IMR-90 (cell line): ENCODE results near the gene SDC1. TPM values are rescaled to one million over a fixed set of nuclear protein-coding genes. Genes with fewer than 3 reads are reported as not detected.

Source experiments
- ATAC-seq: fragments of 200-7000 bp; cut with Tn5 transposase; 2 replicates; pipeline ENCODE4 v1.9.1; 2020; ENCODE audit warnings: low read depth, mild to moderate bottlenecking, moderate library complexity
- BruUV-seq: library from RNA; stranded (reverse); fragments of 400-500 nt; replicated peaks from 2 replicates; lab custom pipeline; 2021; lab: Mats Ljungman, UMichigan
- CTCF ChIA-PET: fragments of 300-600 bp; formaldehyde crosslinking; extraction: SDS; loops from one replicate; lab custom pipeline; 2021; ENCODE audit warnings: antibody characterized with exemption; lab: Yijun Ruan, JAX
- POLR2A ChIA-PET: fragments of 300-600 bp; sonication (Branson Sonifier 250); formaldehyde crosslinking; loops from one replicate; lab custom pipeline; 2022; ENCODE audit warnings: antibody characterized with exemption; ENCODE audit not compliant: unreplicated experiment; lab: Charles Lee
- DNase-seq: peaks from one replicate; pipeline ENCODE4 v3.0.0; 2013
- H2AFZ ChIP-seq: replicated peaks from 2 replicates; pipeline ENCODE3; 2013; ENCODE audit warnings: low read length, mild to moderate bottlenecking; ENCODE audit not compliant: poor library complexity
- H2AK5ac ChIP-seq: 2 replicates; pipeline ENCODE4 v1.6.1; 2013; ENCODE audit warnings: low read depth, low read length, inconsistent platforms
- H2AK9ac ChIP-seq: replicated peaks from 2 replicates; pipeline ENCODE3; 2013; ENCODE audit warnings: mild to moderate bottlenecking, low read depth, low read length, moderate library complexity; ENCODE audit not compliant: poor library complexity
- H2BK120ac ChIP-seq: 2 replicates; pipeline ENCODE4 v1.6.1; 2013; ENCODE audit warnings: low read depth, low read length, inconsistent platforms
- H2BK15ac ChIP-seq: 3 replicates; pipeline ENCODE4 v1.6.1; 2013; ENCODE audit warnings: low read depth, low read length, inconsistent platforms
- H2BK20ac ChIP-seq: 2 replicates; pipeline ENCODE4 v1.6.1; 2013; ENCODE audit warnings: low read depth, mild to moderate bottlenecking, inconsistent platforms, low read length, moderate library complexity
- H2BK5ac ChIP-seq: 2 replicates; pipeline ENCODE4 v1.6.1; 2013; ENCODE audit warnings: mild to moderate bottlenecking, low read depth, low read length, inconsistent platforms; ENCODE audit not compliant: poor library complexity, severe bottlenecking
- H3K14ac ChIP-seq: replicated peaks from 2 replicates; pipeline ENCODE4 v1.6.1; 2013; ENCODE audit warnings: low read depth, low read length, inconsistent platforms
- H3K18ac ChIP-seq: 2 replicates; pipeline ENCODE4 v1.6.1; 2013; ENCODE audit warnings: low read depth, low read length, control low read depth
- H3K23ac ChIP-seq: 2 replicates; pipeline ENCODE4 v1.6.1; 2013; ENCODE audit warnings: low read depth, low read length, inconsistent platforms
- H3K27ac ChIP-seq: 2 replicates; pipeline ENCODE4 v1.5.1; 2013; ENCODE audit warnings: mild to moderate bottlenecking, control low read depth, low read length; ENCODE audit not compliant: insufficient read depth
- H3K27me3 ChIP-seq: 2 replicates; pipeline ENCODE4 v1.6.1; 2013; ENCODE audit warnings: low read length; ENCODE audit not compliant: control insufficient read depth, insufficient read depth
- H3K36me3 ChIP-seq: 2 replicates; pipeline ENCODE4 v1.6.1; 2013; ENCODE audit warnings: low read length, mixed read lengths; ENCODE audit not compliant: control insufficient read depth, insufficient read depth
- H3K4ac ChIP-seq: 2 replicates; pipeline ENCODE4 v1.6.1; 2013; ENCODE audit warnings: low read depth, low read length, inconsistent platforms
- H3K4me1 ChIP-seq: 2 replicates; pipeline ENCODE4 v1.6.1; 2013; ENCODE audit warnings: low read length, mixed read lengths; ENCODE audit not compliant: control insufficient read depth, insufficient read depth
- H3K4me2 ChIP-seq: 2 replicates; pipeline ENCODE4 v1.6.1; 2013; ENCODE audit warnings: low read depth, mild to moderate bottlenecking, control low read depth, low read length, moderate library complexity
- H3K4me3 ChIP-seq: 2 replicates; pipeline ENCODE4 v1.5.1; 2013; ENCODE audit warnings: low read depth, mild to moderate bottlenecking, control low read depth, low read length, moderate library complexity; ENCODE audit not compliant: insufficient read depth
- H3K56ac ChIP-seq: 2 replicates; pipeline ENCODE4 v1.6.1; 2013; ENCODE audit warnings: low read length, inconsistent platforms; ENCODE audit not compliant: insufficient read depth; ENCODE audit errors: extremely low read depth
- H3K79me1 ChIP-seq, 2 experiments: 2 replicates each; pipeline ENCODE4 v1.6.1; 2013; ENCODE audit warnings: low read length in 2 of 2, inconsistent platforms in 1 of 2, low read depth in 1 of 2
- H3K9ac ChIP-seq: 2 replicates; pipeline ENCODE4 v1.6.1; 2013; ENCODE audit warnings: low read depth, low read length, control low read depth
- H3K9me1 ChIP-seq: 2 replicates; pipeline ENCODE4 v1.6.1; 2013; ENCODE audit warnings: low read length, inconsistent platforms; ENCODE audit not compliant: insufficient read depth
- H3K9me3 ChIP-seq: 2 replicates; pipeline ENCODE4 v1.6.1; 2013; ENCODE audit warnings: low read length; ENCODE audit not compliant: control insufficient read depth, insufficient read depth
- H4K20me1 ChIP-seq: 2 replicates; pipeline ENCODE4 v1.6.1; 2013; ENCODE audit warnings: low read length, inconsistent platforms; ENCODE audit not compliant: insufficient read depth
- H4K5ac ChIP-seq: 2 replicates; pipeline ENCODE4 v1.6.1; 2013; ENCODE audit warnings: mild to moderate bottlenecking, low read depth, low read length, control low read depth
- H4K8ac ChIP-seq, 2 experiments: 2 replicates each; pipeline ENCODE4 v1.6.1; 2013; ENCODE audit warnings: low read depth in 2 of 2, low read length in 2 of 2, control low read depth in 1 of 2, inconsistent platforms in 1 of 2
- H4K91ac ChIP-seq: 2 replicates; pipeline ENCODE4 v1.6.1; 2013; ENCODE audit warnings: low read depth, low read length, inconsistent platforms; ENCODE audit not compliant: insufficient read depth
- BHLHE40 ChIP-seq: fragments of 150-350 bp; IDR thresholded peaks from 2 replicates; pipeline ENCODE4 v1.6.1; 2016; ENCODE audit warnings: mild to moderate bottlenecking, low read depth, low read length
- CEBPB ChIP-seq: IDR thresholded peaks from 2 replicates; pipeline ENCODE4 v1.6.1; 2012; ENCODE audit warnings: low read depth, low read length, improper control_type of control experiment
- CHD1 ChIP-seq: IDR thresholded peaks from 2 replicates; pipeline ENCODE4 v1.6.1; 2012; ENCODE audit warnings: low read depth, low read length, improper control_type of control experiment
- CTCF ChIP-seq: conservative IDR thresholded peaks from 2 replicates; pipeline ENCODE4 v1.5.1; 2012; ENCODE audit warnings: mild to moderate bottlenecking, low read depth, low read length, improper control_type of control experiment
- ELK1 ChIP-seq: fragments of 150-350 bp; IDR thresholded peaks from 2 replicates; pipeline ENCODE4 v1.6.1; 2016; ENCODE audit warnings: low read depth, mild to moderate bottlenecking, low read length, moderate library complexity, borderline replicate concordance
- FOS ChIP-seq: fragments of 150-350 bp; IDR thresholded peaks from 2 replicates; pipeline ENCODE4 v1.6.1; 2016; ENCODE audit warnings: low read depth, low read length
- MAFK ChIP-seq: IDR thresholded peaks from 2 replicates; pipeline ENCODE4 v1.6.1; 2012; ENCODE audit warnings: low read depth, low read length, improper control_type of control experiment
- MAZ ChIP-seq: IDR thresholded peaks from 2 replicates; pipeline ENCODE4 v1.6.1; 2012; ENCODE audit warnings: low read depth, mild to moderate bottlenecking, low read length, improper control_type of control experiment, moderate library complexity, borderline replicate concordance
- MXI1 ChIP-seq: IDR thresholded peaks from 2 replicates; pipeline ENCODE4 v1.6.1; 2012; ENCODE audit warnings: low read depth, mild to moderate bottlenecking, low read length, moderate library complexity, borderline replicate concordance
- NFE2L2 ChIP-seq: fragments of 150-350 bp; IDR thresholded peaks from 2 replicates; pipeline ENCODE4 v1.6.1; 2016; ENCODE audit warnings: low read depth, mild to moderate bottlenecking, low read length
- POLR2A ChIP-seq: IDR thresholded peaks from 2 replicates; pipeline ENCODE4 v1.6.1; 2012; ENCODE audit warnings: mild to moderate bottlenecking, low read depth, low read length
- RAD21 ChIP-seq: IDR thresholded peaks from 2 replicates; pipeline ENCODE4 v1.6.1; 2012; ENCODE audit warnings: low read length, improper control_type of control experiment
- RCOR1 ChIP-seq: IDR thresholded peaks from 2 replicates; pipeline ENCODE4 v1.6.1; 2012; ENCODE audit warnings: mild to moderate bottlenecking, low read length, improper control_type of control experiment; ENCODE audit not compliant: insufficient replicate concordance
- RFX5 ChIP-seq: IDR thresholded peaks from 2 replicates; pipeline ENCODE4 v1.8.0; 2012; ENCODE audit warnings: low read depth, mild to moderate bottlenecking, low read length, moderate library complexity
- SMC3 ChIP-seq: fragments of 150-350 bp; IDR thresholded peaks from 2 replicates; pipeline ENCODE4 v1.6.1; 2016; ENCODE audit warnings: low read depth, mild to moderate bottlenecking, antibody characterized with exemption, low read length, moderate library complexity
- USF2 ChIP-seq: fragments of 150-350 bp; IDR thresholded peaks from 2 replicates; pipeline ENCODE4 v1.6.1; 2017; ENCODE audit warnings: mild to moderate bottlenecking, antibody characterized with exemption, low read length, low read depth
- WGBS, 2 experiments: methylation state at CpG; one replicate each; pipeline versions ENCODE4 v1.1.5 to v1.1.7; 2013; ENCODE audit warnings: missing lambda C conversion rate in 2 of 2; ENCODE audit not compliant: insufficient read length in 1 of 2; ENCODE audit errors: extremely low coverage in 2 of 2; 5-methylcytosine and 5-hydroxymethylcytosine counted together
- dilution Hi-C: fragments of 300-500 bp; cut with HindIII; formaldehyde crosslinking; loops from one replicate; pipeline ENCODE4 v1.14.3; 2018; ENCODE audit warnings: low sequenced_read_pairs; ENCODE audit not compliant: unreplicated experiment
- in situ Hi-C: fragments of 300-500 bp; cut with MboI; formaldehyde crosslinking; loops from 3 replicates; pipeline ENCODE4 v1.14.3; 2019; ENCODE audit warnings: low sequenced_read_pairs, inconsistent platforms, mixed read lengths
- intact Hi-C: fragments of 100-400 bp; cut with micrococcal nuclease; formaldehyde crosslinking; loops from 2 replicates; pipeline ENCODE4 v1.10.0; 2022
- polyA plus RNA-seq, 3 experiments: library from polyadenylated mRNA; depleted of rRNA; stranded (reverse); fragments of >200 nt; gene quantifications; 2 replicates each; pipeline ENCODE4 v1.2.3, GENCODE V29; 2012; ENCODE audit warnings: low replicate concordance in 1 of 3
- total RNA-seq: library from RNA; depleted of rRNA; stranded (reverse); fragments of >200 nt; gene quantifications from 2 replicates; pipeline ENCODE4 v1.2.3, GENCODE V29; 2012

SDC1 gene
- total and polyA plus RNA-seq, 2 of the 4 experiments (the other 2 are of a cell fraction) = 22.0 to 28.3 TPM

GRCh38 chr2:20176760-20177159, 48.2 kb downstream of the SDC1 start:
- dilution Hi-C loops = no loop called here
- Histone ChIP-seq H3K4me3 (no peak overlapping the region), H3K4me2 (no peak overlapping the region), H2AK9ac (no peak overlapping the region), H3K9me3 (no peaks in the 10 kb centered on the region), H4K5ac (no peak overlapping the region), H2BK15ac (no peak overlapping the region), H4K8ac (no peak overlapping the region), H4K91ac (no peak overlapping the region), H3K9ac (no peak overlapping the region), H2BK120ac (no peak overlapping the region), H2AFZ (no peak overlapping the region), H3K9me1 (no peaks in the 10 kb centered on the region; the same call in 1 of the 2 replicates), H3K4ac (no peak overlapping the region), H2AK5ac (no peak overlapping the region), H3K18ac (no peak overlapping the region), H3K27ac (no peak overlapping the region), H3K4me1 (no peaks in the 10 kb centered on the region), H3K27me3 (0 out of 2 replicates have a peak, but pooled peaks cover 3% of the 10 kb centered on the region), H2BK20ac (no peak overlapping the region), H3K56ac (no peak overlapping the region), H3K23ac (no peak overlapping the region), H3K14ac (no peak overlapping the region), H2BK5ac (no peak overlapping the region), H3K36me3 (no peaks in the 10 kb centered on the region), H4K20me1 (no peaks in the 10 kb centered on the region), H3K79me1 (no peaks in the 10 kb centered on the region)
- BruUV-seq = no TSS peak
- 78% methylated on average over 4 of the region's 5 CpGs; no CpG with 5 or more reads in 1 of the 2 experiments for WGBS, 2 experiments
- no peak for TF ChIP-seq BHLHE40
- TF ChIP-seq RFX5 = no peak
- no peak for TF ChIP-seq NFE2L2
- TF ChIP-seq FOS = no peak
- TF ChIP-seq CHD1 = no peak
- no peak for TF ChIP-seq RAD21
- TF ChIP-seq CEBPB = no peak
- TF ChIP-seq RCOR1 = no peak
- TF ChIP-seq MAZ = no peak
- TF ChIP-seq POLR2A = no peak
- no peak for TF ChIP-seq ELK1
- TF ChIP-seq MXI1 = no peak
- TF ChIP-seq SMC3 = no peak
- no peak for TF ChIP-seq USF2
- TF ChIP-seq MAFK = no peak
- no peak for TF ChIP-seq CTCF
- ATAC-seq = no peak
- ChIA-PET POLR2A (no interaction called here), CTCF (no interaction called here)
- DNase-seq = no peak
- intact Hi-C loops = no loop called here
- in situ Hi-C loops = no loop called here
